ENCODE measurements around the gene TNFRSF14.
A peak's percentile ranks its signal among the peaks of the same experiment; 100 is the strongest.
"Not testable (repeated sequence)": the region's sequence is repeated elsewhere in the genome, so short reads cannot be mapped to it uniquely, and the experiment has no call there.

Gene TNFRSF14

DNA sequence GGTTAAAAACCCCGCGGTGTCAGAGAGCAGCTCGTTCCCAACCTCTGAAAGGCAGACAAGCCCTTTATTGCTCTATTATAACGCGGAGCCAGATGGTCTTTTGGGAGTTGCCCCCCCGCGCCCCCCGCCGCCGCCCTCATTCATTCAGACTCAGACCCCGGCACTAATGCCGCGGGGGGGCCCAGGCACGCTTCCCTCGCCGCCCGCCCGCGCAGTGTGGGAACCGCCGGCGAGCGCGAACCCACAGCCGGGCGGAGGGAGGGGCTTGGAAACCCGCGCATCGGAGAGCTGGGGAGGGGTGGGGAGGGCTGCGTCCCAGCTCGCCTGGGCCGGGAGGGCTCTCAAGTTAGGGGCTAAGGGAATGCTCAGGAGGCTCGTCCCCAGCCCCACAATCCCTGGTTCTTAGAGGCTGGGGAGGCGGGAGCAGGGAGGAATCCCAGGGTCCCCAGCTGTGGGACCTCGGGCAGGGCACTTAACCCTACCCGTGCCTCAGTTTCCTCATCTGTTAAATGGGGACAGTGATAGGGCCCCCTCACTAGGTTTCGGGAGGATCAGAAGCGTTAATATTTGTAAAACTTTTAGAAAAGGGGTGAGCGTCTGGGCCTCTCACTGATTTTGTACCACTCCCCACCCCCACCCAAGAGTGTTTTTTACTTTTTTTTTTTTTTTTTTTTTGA is 15.2 kb upstream of the TNFRSF14 start:
- DNase-seq: no peak

GRCh38 chr1:2541619-2542245 is 14.4 kb upstream of the TNFRSF14 start:
- DNase-seq: no peak

- no peak for DNase-seq
Observed at GRCh38 chr1:2542246-2542915, 13.8 kb upstream of the TNFRSF14 start.

DNA sequence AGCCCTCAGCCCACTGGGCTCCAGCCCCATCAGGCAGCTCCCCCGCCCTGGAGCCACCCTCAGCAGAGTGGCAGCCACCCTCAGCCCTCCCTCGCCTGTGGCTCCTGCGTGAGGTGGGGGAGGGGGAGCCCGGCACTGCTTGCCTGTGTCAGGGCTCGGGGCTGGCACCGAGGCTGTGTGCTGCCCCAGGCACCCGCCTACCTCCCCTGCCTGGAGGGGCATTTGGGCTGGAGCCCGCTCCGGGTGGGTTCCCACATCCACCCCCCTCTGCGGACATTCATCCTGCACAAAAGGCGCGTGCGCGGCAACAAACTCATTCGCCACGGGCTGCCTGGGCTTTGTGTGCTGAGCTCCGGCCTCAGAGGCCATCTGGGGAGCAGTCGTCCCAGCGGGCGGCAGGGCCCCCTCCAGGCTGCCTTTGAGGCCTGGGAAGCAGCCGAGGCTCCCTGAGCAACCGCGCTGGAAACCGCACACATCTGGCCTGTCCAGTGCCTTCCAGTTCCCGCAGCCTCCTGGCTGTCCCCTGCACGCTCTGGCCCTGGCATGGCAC is 12.6 kb upstream of the TNFRSF14 start:
- DNase-seq: no peak

DNA sequence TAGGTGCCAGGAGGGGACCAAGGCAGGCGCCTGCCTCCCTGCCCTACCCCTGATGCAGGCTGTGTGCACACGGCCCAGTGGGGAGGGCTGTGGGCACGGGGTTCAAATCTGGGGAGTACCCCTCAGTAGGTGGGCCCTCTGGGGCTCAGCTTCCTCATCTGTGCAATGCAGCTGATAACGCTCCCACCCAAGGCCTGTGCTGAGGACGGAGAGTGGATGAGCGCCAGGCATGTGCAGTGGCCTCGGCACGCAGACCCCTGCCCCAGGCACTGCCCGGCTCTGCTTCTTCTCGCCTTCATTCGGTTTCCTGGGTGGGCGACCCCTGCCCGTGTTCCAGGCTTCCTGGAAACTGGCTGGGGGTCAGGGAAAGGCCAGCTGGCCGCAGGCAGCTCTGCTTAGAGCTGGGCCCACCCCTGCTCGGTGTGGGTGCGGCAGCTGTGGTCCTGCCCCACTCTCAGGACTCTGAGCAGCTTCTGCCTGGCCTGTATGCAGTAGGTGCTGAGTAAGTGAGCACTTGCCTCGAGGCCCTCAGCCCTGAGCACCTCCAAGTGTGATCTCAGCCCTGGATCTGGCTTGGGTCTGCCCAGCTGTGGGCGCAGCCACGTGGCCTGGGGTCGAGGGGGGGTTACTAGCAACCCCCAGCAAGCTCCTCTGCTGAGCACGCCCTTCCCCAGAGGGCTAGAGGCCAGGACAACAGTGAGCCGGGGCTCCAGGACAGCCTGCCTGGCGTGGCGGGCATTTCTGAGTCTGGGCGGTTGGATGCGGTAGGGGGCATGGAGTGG is 11.9 kb upstream of the TNFRSF14 start:
- no peak for DNase-seq

- no peak for DNase-seq
Observed at GRCh38 chr1:2544875-2545640, 11.1 kb upstream of the TNFRSF14 start.

DNA sequence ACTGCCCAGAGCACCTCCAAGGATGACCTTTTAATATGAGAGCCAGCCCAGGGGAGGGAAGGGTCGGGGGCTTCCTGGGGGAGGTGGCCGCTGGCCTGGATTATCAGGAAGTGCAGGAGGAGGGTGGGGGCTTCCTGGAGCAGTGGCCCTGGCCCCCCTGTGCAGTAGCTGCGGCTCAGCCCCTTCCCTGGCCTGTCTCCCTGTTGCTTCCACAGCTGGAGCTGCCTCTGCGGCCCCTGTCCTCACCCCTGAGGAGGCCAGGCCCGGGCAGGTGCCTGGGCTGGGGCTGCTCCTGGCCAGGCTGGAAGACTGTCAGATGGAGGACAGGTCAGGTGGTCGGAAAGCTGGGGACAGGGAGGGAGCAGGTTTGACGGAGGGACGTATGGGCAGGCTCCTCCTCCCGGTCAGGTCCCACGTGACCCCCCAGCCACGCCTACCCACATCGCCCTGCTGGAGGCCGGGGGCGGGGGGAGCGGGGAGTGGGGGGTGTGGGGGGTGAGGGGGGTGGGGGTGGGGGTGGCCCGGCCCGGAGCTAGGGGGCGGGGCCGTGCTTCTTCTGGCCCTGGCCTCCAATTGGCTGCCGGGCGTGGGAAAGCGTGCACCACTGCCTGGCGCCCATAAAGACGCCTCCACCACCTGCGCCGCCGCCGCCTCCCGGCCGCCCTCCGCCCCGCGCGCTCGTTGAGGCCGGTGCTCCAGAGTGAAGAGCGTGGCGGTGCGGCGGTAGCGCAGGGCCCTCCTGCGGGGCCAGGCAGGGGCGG is 10.2 kb upstream of the TNFRSF14 start:
- peak; percentile 90 for DNase-seq

GRCh38 chr1:2546515-2547209 is 9.5 kb upstream of the TNFRSF14 start:
- peak; percentile 89 for DNase-seq

DNA sequence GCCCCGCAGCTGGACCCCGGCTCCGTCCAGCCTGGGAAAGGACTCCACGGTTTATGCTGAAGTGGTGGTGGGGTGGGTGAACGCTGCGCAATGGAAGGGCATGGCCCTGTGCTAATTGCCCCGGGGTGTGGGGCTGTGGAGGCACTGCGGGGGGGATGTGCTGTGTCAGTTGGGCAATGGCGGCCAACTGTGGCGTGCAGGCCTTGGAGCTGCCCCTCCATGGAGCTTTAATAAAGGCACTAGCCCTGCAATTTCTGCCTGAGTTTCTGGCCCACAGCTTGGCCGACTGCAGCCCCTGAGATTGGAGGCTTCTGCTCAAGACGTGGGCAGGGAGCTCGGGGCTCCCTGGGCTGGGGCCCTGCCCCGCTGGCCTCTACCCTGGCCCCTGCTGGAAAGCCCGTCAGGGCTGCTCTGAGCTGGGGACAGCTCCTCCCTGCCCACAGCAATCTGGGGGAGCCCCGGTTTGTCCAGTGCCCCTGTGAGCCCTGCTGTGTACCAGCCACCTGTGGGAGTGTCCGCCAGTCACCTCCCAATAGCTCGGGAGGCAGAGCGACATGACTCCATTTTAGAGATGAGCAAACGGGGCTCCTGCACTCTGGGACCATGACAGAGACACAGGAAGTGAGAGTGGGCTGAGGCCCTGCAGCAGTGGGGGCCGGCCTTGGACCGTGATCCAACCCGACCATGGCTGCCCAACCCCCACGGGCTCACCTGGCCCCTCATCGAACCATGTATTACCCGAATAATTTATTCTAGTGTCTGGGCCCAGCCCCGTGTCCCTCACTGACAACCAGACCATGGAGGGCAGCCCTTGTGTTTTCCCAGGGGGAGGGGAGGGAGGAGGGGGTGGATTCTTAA is 8.7 kb upstream of the TNFRSF14 start:
- DNase-seq: peak; percentile 84

- DNase-seq: peak; percentile 94
Observed at GRCh38 chr1:2548068-2548589, 8.0 kb upstream of the TNFRSF14 start.

DNA sequence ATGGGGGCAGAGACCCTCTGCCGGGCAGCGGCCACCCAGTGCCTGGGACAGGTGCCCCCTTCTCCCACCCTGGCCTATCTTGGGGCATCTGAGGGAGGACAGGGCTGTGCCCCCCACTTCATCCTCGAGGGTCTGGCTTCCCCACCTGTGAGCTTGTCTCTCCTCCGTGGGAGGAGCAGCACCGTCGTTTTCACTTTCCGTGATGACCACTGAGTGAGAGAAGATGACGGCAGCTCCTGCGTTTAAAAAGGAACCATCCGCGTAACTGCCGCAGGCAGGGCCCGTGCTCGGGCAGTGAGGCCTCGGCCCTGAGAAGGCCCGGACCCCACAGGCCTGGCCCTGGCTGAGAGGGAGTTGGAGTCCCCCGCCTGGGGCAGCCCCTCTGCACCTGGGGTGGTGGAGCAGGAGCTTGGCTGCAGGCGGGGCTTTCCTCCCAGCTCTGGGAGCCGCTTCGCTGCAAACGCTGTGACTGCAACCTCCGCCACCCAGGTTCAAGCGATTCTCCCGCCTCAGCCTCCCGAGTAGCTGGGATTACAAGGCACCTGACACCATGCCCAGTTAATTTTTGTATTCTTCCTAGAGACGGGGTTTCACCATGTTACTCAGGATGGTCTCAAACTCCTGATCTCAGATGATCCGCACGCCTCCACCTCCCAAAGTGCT is 6.7 kb upstream of the TNFRSF14 start:
- not testable (repeated sequence) for DNase-seq

- not testable (repeated sequence) for DNase-seq
Observed at GRCh38 chr1:2550309-2550861, 5.8 kb upstream of the TNFRSF14 start.

DNA sequence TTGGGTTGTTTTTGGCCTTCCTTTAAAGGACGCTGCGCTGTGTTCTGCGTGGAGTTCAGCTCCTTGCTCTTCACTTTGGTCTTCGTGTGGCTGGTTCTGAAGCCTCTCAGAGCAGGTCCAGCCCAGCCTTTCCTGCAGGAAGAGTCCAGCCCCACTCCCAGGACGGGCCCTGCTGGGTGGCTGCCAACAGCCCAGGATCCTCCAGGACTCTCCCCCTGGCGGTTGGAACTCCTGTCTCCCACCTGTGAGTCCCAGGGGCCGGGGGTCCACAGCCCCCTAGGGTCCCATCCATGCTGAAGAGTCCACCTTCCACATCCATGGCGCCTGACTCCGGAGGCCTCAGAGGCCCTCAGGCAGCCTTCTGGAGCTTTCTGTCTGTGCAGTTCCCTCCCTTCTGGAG is 4.6 kb upstream of the TNFRSF14 start:
- DNase-seq: not testable (repeated sequence)

- DNase-seq: no peak
Observed at GRCh38 chr1:2552189-2552588, 4.0 kb upstream of the TNFRSF14 start.

GRCh38 chr1:2553076-2553475 is 3.1 kb upstream of the TNFRSF14 start:
- not testable (repeated sequence) for DNase-seq

- DNase-seq: no peak
Observed at GRCh38 chr1:2553871-2554620, 2.1 kb upstream of the TNFRSF14 start.

DNA sequence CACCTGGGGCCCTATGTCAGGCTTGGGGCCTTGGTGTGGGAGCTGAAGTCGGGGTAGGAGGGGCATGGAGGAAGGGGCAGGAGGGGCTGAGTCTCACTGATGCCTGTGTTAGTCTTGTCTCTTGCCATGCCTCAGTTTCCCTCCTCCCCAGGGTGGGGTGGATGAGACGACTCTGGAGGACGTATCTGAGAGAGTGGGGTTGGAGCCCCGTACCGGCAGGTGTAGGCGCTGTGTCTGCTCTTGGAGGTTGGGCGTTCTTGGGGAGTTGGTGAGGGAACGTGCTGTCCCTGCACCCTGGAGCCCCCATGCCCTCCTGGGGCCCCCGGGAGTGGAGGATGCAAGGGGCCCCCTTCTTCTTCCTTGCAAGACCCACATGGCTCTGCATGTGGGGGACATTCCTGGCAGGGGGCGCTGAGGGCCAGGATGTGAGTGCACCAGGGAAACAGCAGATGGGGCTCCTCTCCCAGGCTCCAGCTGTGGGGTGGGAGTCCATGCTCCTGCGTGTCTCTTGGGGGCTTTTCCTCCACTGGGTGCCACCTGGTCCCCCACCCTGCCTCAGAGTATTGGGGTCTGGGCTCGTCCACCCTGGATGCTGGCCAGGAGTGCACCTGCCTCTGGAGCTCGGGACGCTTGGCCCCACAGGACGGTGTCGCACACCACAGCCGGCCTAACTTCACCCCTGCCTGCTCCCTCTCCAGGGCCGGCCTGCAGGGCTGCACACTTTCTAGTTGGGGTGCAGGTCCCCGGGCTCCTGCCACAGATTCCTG is 1.4 kb upstream of the TNFRSF14 start:
- DNase-seq: peak; percentile 74

Data from activated CD8-positive, alpha-beta memory T cell treated with anti-CD3 and anti-CD28 coated beads, Interleukin-2, amount 50 U/mL, for 48 hours (primary cell).